ENCODE data around the gene CTAG1B.
"Not testable (repeated sequence)": the region's sequence is repeated elsewhere in the genome, so short reads cannot be mapped to it uniquely, and the experiment has no call there.

CTAG1B gene

DNA sequence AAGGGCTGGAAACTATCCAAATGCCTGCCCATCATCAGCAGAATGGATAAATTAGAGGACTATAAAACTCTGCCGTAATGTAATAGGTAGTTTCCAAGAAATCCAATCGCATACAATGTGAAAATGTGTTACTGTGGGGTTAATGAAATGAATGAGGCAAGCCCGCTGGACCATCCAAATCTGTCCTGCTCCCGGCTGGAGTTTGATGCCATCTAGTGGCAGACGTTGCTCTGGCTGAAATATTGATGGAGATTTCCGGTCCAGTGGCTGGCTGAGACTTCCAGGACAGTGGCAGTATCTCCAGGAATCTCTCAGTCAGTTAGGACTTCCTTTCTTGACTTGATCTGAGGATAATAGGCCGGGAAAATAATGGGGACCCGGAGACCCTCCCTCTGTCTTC lies 36.1 kb downstream of the CTAG1B start:
- DNase-seq, result not testable (repeated sequence)

DNA sequence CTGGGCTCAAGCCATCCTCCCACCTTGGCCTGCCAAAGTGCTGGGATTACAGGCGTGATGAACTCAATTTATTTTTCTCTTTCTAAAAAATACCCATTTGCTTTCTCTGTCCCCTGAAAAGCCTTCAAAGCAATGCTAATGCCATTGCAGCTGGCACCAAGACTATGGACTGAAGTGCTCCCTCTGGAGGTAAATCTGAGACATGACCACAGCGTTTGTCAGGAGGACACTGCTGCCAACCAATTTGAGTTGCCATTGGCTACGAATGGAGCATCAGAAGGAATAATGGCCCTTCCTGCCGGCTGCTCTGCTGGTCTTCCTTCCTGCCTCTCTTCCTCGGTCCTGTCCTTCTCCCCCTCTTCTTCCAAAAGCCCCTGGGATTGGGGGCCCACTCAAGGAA lies 44.0 kb downstream of the CTAG1B start:
- DNase-seq, result not testable (repeated sequence)

DNA sequence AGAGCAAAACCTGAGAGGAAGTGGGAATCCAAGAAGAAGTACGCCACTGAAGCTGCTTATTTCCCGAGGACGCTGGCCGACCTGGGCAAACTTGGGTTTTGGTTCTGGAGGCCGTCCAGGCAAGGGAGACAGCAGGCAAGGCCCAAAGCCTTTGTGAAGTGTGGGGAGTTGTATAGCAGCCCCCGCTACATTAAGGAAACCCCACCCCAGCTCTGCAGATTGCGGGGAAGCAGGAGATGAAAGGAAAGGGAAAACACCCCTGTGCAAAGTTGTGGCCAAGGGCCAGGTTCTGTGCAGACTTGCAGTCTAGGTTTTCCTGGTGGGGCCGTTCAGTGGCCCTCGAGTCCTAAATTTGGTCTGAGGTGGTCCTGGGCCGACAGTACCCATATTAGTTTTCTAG lies 46.0 kb downstream of the CTAG1B start:
- not testable (repeated sequence) for DNase-seq

DNA sequence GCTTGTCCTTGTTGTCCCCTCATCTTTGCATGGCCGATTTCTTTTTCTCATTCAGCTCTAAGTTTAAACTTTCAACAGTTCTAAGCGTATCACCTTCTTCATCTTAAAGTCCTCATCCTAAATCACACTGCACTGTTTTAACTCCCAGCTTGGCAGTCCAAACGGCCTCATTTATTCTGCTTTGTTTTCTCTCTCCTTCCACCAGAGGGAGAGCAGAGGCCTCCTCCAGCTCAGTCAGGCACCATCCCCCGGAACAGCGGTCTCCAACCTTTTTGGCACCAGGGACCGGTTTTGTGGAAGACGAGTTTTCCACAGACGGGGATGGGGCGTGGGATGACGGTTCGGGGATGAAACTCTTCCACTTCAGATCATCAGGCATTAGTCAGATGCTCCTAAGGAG lies 48.7 kb downstream of the CTAG1B start:
- not testable (repeated sequence) for DNase-seq

All from CD4-positive, alpha-beta T cell treated with Interleukin-21 for 1 hour (primary cell).